H1 (cell line): ENCODE results near the gene FLOT1. TPM values are rescaled to one million over a fixed set of nuclear protein-coding genes. Genes with fewer than 3 reads are reported as not detected.

ENCODE experiments used
- CEBPB ChIP-seq: IDR thresholded peaks from 2 replicates; pipeline ENCODE4 v1.6.1; 2012; ENCODE audit warnings: low read depth, low read length
- EP300 ChIP-seq, 2 experiments: IDR thresholded peaks; 1 replicate in 1 of 2; 2 replicates in 1 of 2; pipeline ENCODE4 v1.6.1; 2011 to 2012; ENCODE audit warnings: low read depth in 2 of 2, low read length in 2 of 2, mild to moderate bottlenecking in 2 of 2, borderline replicate concordance in 1 of 2, inconsistent platforms in 1 of 2, moderate library complexity in 1 of 2
- MAX ChIP-seq: IDR thresholded peaks from 2 replicates; pipeline ENCODE4 v1.6.1; 2012; ENCODE audit warnings: inconsistent platforms
- SIRT6 ChIP-seq: IDR thresholded peaks from one replicate; pipeline ENCODE4 v1.7.1; 2012; ENCODE audit warnings: low read length, inconsistent platforms
- TAF7 ChIP-seq: optimal IDR thresholded peaks from 2 replicates; pipeline ENCODE3; 2011; ENCODE audit warnings: low read depth, mild to moderate bottlenecking, inconsistent platforms, low read length, moderate library complexity, borderline replicate concordance
- ZNF274 ChIP-seq: IDR thresholded peaks from 2 replicates; pipeline ENCODE4 v1.7.0; 2012; ENCODE audit warnings: low read length, borderline replicate concordance; ENCODE audit errors: extremely low read depth
- polyA plus RNA-seq, 7 experiments: library from polyadenylated mRNA; depleted of rRNA in 3 of 7; stranded (reverse) in 5 of 7; unstranded in 2 of 7; fragments of >200 nt in 5 of 7; fragments of 200-250 nt in 2 of 7; gene quantifications; 1 replicate in 5 of 7; 2 replicates in 1 of 7; 4 replicates in 1 of 7; pipeline versions ENCODE4 v1.2.1 to v1.2.3, GENCODE V29; 2011 to 2013; ENCODE audit warnings: missing spikeins in 2 of 7, mixed read lengths in 2 of 7
- total RNA-seq: library from RNA; stranded (reverse); fragmentation: NEBNext Ultra II Directional; extraction: Animal tissue kit (Norgen Biotek cat#: 25700); gene quantifications from 2 replicates; pipeline ENCODE4 v1.2.1, GENCODE V29; 2021

The FLOT1 gene
- total and polyA plus RNA-seq, 2 of the 8 experiments (the other 6 are each of a cell fraction or from before 2014, with no cell fraction given) = 87.5 to 88.1 TPM

GRCh38 chr6:30714263-30714662 lies 28.2 kb downstream of the FLOT1 start (continued):
- no peak for TF ChIP-seq EP300 (IDR thresholded peaks at IDR 0.05; ENCODE audit: borderline replicate concordance in 1 of 2, low read depth in 2 of 2, low read length in 2 of 2)
- no peak for TF ChIP-seq SIRT6
- no peak for TF ChIP-seq CEBPB
- no peak for TF ChIP-seq ZNF274
- no peak for TF ChIP-seq TAF7
- TF ChIP-seq MAX = no peak
